K562 (cell line): ENCODE measurements around the gene COPE. TPM values are rescaled to one million over a fixed set of nuclear protein-coding genes. Genes with fewer than 3 reads are reported as not detected.

Source experiments
- ATAC-seq: fragments of 200-7000 bp; cut with Tn5 transposase; 3 replicates; pipeline ENCODE4 v1.9.1; 2020; ENCODE audit warnings: moderate library complexity
- BruUV-seq: library from RNA; stranded (reverse); fragments of 400-500 nt; replicated peaks from 2 replicates; lab custom pipeline; 2021; lab: Mats Ljungman, UMichigan
- CTCF ChIA-PET: fragments of 300-600 bp; formaldehyde crosslinking; extraction: SDS; loops from one replicate; lab custom pipeline; 2021; ENCODE audit warnings: low intra/inter-chr PET ratio; lab: Yijun Ruan, JAX
- POLR2A ChIA-PET: fragments of 300-600, 350-650 bp; sonication (Branson Sonifier 250); formaldehyde crosslinking; extraction: SDS; loops from one replicate; lab custom pipeline; 2021; ENCODE audit warnings: antibody characterized with exemption, inconsistent platforms; lab: Yijun Ruan, JAX
- DNase-seq, 4 experiments: peaks; one replicate each; pipeline versions ENCODE4 v3.0.0 to v3.0.0-alpha.2; 2011 to 2018; ENCODE audit warnings: low spot score in 3 of 4, mixed read lengths in 3 of 4; ENCODE audit errors: extremely low read depth in 1 of 4
- FAIRE-seq: peaks from 2 replicates; lab custom pipeline; 2011; peaks lifted over from hg19 to GRCh38; lab: Jason Lieb, UNC
- H2AFZ ChIP-seq: 2 replicates; pipeline ENCODE4 v1.6.0; 2011; ENCODE audit warnings: low read depth, low read length, control low read depth, inconsistent platforms
- H3K27ac ChIP-seq: fragments of 200-600 bp; 3 replicates; pipeline ENCODE4 v1.8.0; 2011; ENCODE audit warnings: low read depth, mild to moderate bottlenecking, control low read depth, inconsistent platforms, low read length, moderate library complexity, mixed read lengths; ENCODE audit errors: extremely low read depth
- H3K27me3 ChIP-seq, 2 experiments: fragments of 300-600 bp in 1 of 2; 2 replicates in 1 of 2; 3 replicates in 1 of 2; pipeline versions ENCODE4 v1.6.0 to v1.8.0; 2011; ENCODE audit warnings: inconsistent platforms in 2 of 2, low read length in 2 of 2, mild to moderate bottlenecking in 1 of 2, mixed read lengths in 1 of 2, moderate library complexity in 1 of 2; ENCODE audit not compliant: control insufficient read depth in 2 of 2, insufficient read depth in 2 of 2
- H3K36me3 ChIP-seq: fragments of 300-600 bp; 3 replicates; pipeline ENCODE4 v1.8.0; 2011; ENCODE audit warnings: mild to moderate bottlenecking, low read length, inconsistent platforms; ENCODE audit not compliant: control insufficient read depth, insufficient read depth
- H3K4me1 ChIP-seq, 2 experiments: fragments of 200-600 bp in 1 of 2; replicated peaks in 1 of 2; 2 replicates in 1 of 2; 3 replicates in 1 of 2; pipeline versions ENCODE4 v1.5.1 to v1.8.0; 2011; ENCODE audit warnings: inconsistent platforms in 2 of 2, low read length in 2 of 2, mild to moderate bottlenecking in 1 of 2, mixed read lengths in 1 of 2, moderate library complexity in 1 of 2; ENCODE audit not compliant: control insufficient read depth in 2 of 2, insufficient read depth in 2 of 2
- H3K4me2 ChIP-seq: 2 replicates; pipeline ENCODE4 v1.6.1; 2011; ENCODE audit warnings: low read length, control low read depth, inconsistent platforms, mixed read lengths; ENCODE audit not compliant: insufficient read depth
- H3K4me3 ChIP-seq: fragments of 200-600 bp; sonication (generic), shearing (Covaris generic); 2 replicates; pipeline ENCODE4 v1.5.1; 2016; ENCODE audit warnings: control low read depth, inconsistent platforms
- H3K79me2 ChIP-seq: fragments of 200-600 bp; 3 replicates; pipeline ENCODE4 v1.8.0; 2011; ENCODE audit warnings: low read length, inconsistent platforms; ENCODE audit not compliant: control insufficient read depth, insufficient read depth
- H3K9ac ChIP-seq, 2 experiments: 2 replicates each; pipeline versions ENCODE4 v1.6.0 to v1.6.1; 2011; ENCODE audit warnings: low read depth in 2 of 2, low read length in 2 of 2, control low read depth in 1 of 2, inconsistent platforms in 1 of 2, mild to moderate bottlenecking in 1 of 2, mixed read lengths in 1 of 2; ENCODE audit not compliant: insufficient read depth in 1 of 2
- H3K9me1 ChIP-seq: one replicate; pipeline ENCODE4 v1.6.0; 2011; ENCODE audit warnings: inconsistent platforms, mild to moderate bottlenecking, low read length, moderate library complexity; ENCODE audit not compliant: control insufficient read depth, insufficient read depth
- H3K9me3 ChIP-seq: replicated peaks from 2 replicates; pipeline ENCODE4 v1.5.1; 2011; ENCODE audit warnings: low read depth, low read length, inconsistent platforms; ENCODE audit not compliant: control insufficient read depth, insufficient read depth
- H4K20me1 ChIP-seq: replicated peaks from 2 replicates; pipeline ENCODE4 v1.6.1; 2011; ENCODE audit warnings: low read length, inconsistent platforms, mixed read lengths; ENCODE audit not compliant: control insufficient read depth, insufficient read depth
- HMGN3 ChIP-seq: IDR thresholded peaks from 2 replicates; pipeline ENCODE4 v1.6.1; 2011; ENCODE audit warnings: borderline replicate concordance, low read depth, mild to moderate bottlenecking, mixed read lengths, low read length; ENCODE audit not compliant: insufficient read length; ENCODE audit errors: extremely low read depth
- MEF2A ChIP-seq: IDR thresholded peaks from 2 replicates; pipeline ENCODE4 v1.6.1; 2011; ENCODE audit warnings: low read depth, mild to moderate bottlenecking, low read length, moderate library complexity; ENCODE audit not compliant: control insufficient read depth
- NR2C2 ChIP-seq, 2 experiments: fragments of 200-800 bp in 1 of 2; sonication (Bioruptor generic) in 1 of 2; sonication (generic) in 1 of 2; formaldehyde crosslinking in 1 of 2; IDR thresholded peaks; 2 replicates each; pipeline versions ENCODE4 v1.6.1 to v1.8.0; 2016 to 2022; ENCODE audit warnings: mild to moderate bottlenecking in 1 of 2, missing compliant biosample characterization in 1 of 2, missing genetic modification characterization in 1 of 2, missing genetic modification reagents in 1 of 2
- POLR2AphosphoS5 ChIP-seq: IDR thresholded peaks from 2 replicates; pipeline ENCODE4 v1.6.1; 2011; ENCODE audit warnings: mild to moderate bottlenecking, low read depth, low read length, moderate library complexity; ENCODE audit not compliant: control insufficient read depth, insufficient read depth
- POLR2G ChIP-seq: fragments of 200-400 bp; formaldehyde crosslinking; IDR thresholded peaks from 2 replicates; pipeline ENCODE4 v1.6.1; 2017; ENCODE audit warnings: low read depth, mild to moderate bottlenecking, antibody characterized with exemption, low read length, moderate library complexity
- SIN3A ChIP-seq, 2 experiments: fragments of 150-350 bp in 1 of 2; IDR thresholded peaks; 2 replicates each; pipeline ENCODE4 v1.6.1; 2011 to 2016; ENCODE audit warnings: borderline replicate concordance in 2 of 2, low read depth in 2 of 2, low read length in 2 of 2, mild to moderate bottlenecking in 2 of 2, moderate library complexity in 2 of 2; ENCODE audit not compliant: control insufficient read depth in 1 of 2
- SMARCA4 ChIP-seq: fragments of 450-650 bp; IDR thresholded peaks from 2 replicates; pipeline ENCODE4 v1.6.1; 2016
- SRSF1 ChIP-seq: fragments of 200-400 bp; formaldehyde crosslinking; IDR thresholded peaks from 2 replicates; pipeline ENCODE4 v1.6.1; 2017; ENCODE audit warnings: mild to moderate bottlenecking, low read depth, low read length, moderate library complexity
- SRSF7 ChIP-seq: fragments of 200-400 bp; formaldehyde crosslinking; optimal IDR thresholded peaks from 2 replicates; pipeline ENCODE3; 2017; ENCODE audit warnings: mild to moderate bottlenecking, low read depth, low read length
- ZNF175 ChIP-seq: fragments of 200-800 bp; sonication (Bioruptor generic); IDR thresholded peaks from 2 replicates; pipeline ENCODE4 v1.6.1; 2016; ENCODE audit warnings: low read depth, mild to moderate bottlenecking, missing genetic modification characterization, missing compliant biosample characterization
- WGBS: fragments of 100-300 bp; shearing (Covaris generic); methylation state at CpG from one replicate; pipeline ENCODE4 v1.1.6; 2016; ENCODE audit warnings: low coverage, mixed read lengths; ENCODE audit not compliant: insufficient coverage; ENCODE audit errors: missing lambda C conversion rate; 5-methylcytosine and 5-hydroxymethylcytosine counted together
- in situ Hi-C: fragments of 300-500 bp; cut with MboI; formaldehyde crosslinking; loops from 4 replicates; pipeline ENCODE4 v1.15.0; 2018; ENCODE audit warnings: inconsistent platforms, mixed read lengths
- intact Hi-C: fragments of 100-400 bp; cut with micrococcal nuclease; formaldehyde crosslinking; loops from 2 replicates; pipeline ENCODE4 v1.14.2; 2022
- polyA plus RNA-seq, 8 experiments: library from polyadenylated mRNA; depleted of rRNA in 4 of 8; stranded (reverse) in 5 of 8; unstranded in 3 of 8; fragments of >200 nt; fragmentation: Nextera tagmentation in 2 of 8; fragmentation: Illumina TruSeq in 1 of 8; extraction: Ambion mirVana in 2 of 8; extraction: Trizol in 1 of 8; gene quantifications; 2 replicates each; pipeline versions ENCODE4 v1.2.1 to v1.2.3, GENCODE V29; 2011 to 2014; ENCODE audit warnings: inconsistent platforms in 1 of 8, missing spikeins in 1 of 8
- total RNA-seq, 7 experiments: library from RNA; depleted of rRNA in 6 of 7; stranded (reverse); fragments of >200 nt in 6 of 7; fragmentation: Illumina TruSeq in 2 of 7; extraction: Trizol in 2 of 7; gene quantifications; 2 replicates each; pipeline versions ENCODE4 v1.2.1 to v1.2.3, GENCODE V29; 2011 to 2021; ENCODE audit warnings: low replicate concordance in 1 of 7
- TF ChIP-seq, protein P1 (sequence below): fragments of 450-650 bp; IDR thresholded peaks from 2 replicates; pipeline ENCODE4 v1.6.1; 2016; ENCODE audit warnings: low read depth

Gene COPE
- total and polyA plus RNA-seq, 9 of the 15 experiments (the other 6 are each of a cell fraction or from before 2014, with no cell fraction given): 5.8 to 273 (median 147) TPM

DNA sequence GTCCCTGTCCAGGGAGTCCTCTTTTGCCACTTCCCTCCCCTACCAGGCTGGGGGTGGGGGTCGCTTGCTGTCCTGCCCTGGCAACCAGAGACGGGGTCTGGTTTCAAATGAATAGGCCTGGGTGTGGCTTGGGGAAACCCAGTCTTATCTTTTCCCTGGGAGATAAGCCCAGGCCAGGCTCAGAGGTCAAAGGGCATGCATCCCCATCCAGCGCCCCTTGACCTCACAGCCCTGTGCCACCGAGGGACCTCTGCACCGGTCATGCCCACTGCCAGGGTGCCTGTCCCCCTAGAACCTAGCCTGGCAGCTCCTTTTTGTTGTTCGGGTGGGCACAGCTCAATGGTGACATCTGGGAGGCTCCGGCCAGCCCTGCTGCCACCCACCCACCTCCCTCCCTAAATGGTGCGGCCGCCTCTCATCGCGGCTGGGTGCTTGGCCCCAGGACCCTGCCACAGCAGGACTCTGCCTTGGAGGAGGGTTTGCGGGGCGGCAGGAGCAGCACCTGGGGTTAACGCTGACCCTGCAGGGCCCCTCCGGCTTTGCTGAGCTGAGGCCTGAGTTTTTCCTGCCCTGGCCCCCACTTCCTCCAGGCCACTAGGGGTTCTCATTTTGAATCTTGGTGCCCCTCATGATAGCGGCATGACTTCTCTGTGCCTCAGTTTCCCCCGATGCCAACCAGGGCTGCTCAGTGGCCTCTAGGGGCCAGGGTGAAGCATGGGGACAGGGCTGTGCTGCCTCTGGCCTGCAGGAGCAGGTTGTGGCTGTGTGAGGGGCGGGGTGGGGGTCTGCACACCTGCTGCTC, 20.4 kb downstream of the COPE start:
- Histone ChIP-seq H3K9me1 (peaks cover 3% of the 10 kb centered on the region), H3K27ac (no peak overlapping the region), H2AFZ (no peak overlapping the region), H3K4me2 (no peak overlapping the region; the same call in 1 of the 2 replicates), H3K79me2 (no peaks in the 10 kb centered on the region), H3K4me3 (no peak overlapping the region), H3K36me3 (peaks cover 34% of the 10 kb centered on the region; the same call in 2 of the 3 replicates), H4K20me1 (peaks cover 17% of the 10 kb centered on the region), H3K27me3 (peaks cover 0 to 5% of the 10 kb centered on the region in 2 experiments; a peak in 1 of 5 replicates), H3K4me1 (peaks cover 12 to 63% of the 10 kb centered on the region in 2 experiments), H3K9ac (peak overlapping the region in 1 of 2 experiments; percentile 86; a peak in 2 of 4 replicates), H3K9me3 (no peaks in the 10 kb centered on the region)
- intact Hi-C loops (loop anchor here (5.0 kb wide), 1 partner anchor 238 kb away; the partner anchor contains the start of gene TMEM161A), in situ Hi-C loops (no loop called here)
- BruUV-seq: no TSS peak
- no peak for FAIRE-seq
- POLR2A ChIA-PET: interaction anchor here (0.5 to 1.9 kb wide), 5 partner anchors 9 to 20 kb away, joined by 3 to 9 read pairs (median 5); partner anchors contain the start of genes COPE and DDX49
- no peak for ATAC-seq
- WGBS: 62% methylated on average over 18 of the region's 18 CpGs
- CTCF ChIA-PET: no interaction called here
- no peak for DNase-seq
- no peak for TF ChIP-seq MEF2A
- no peak for TF ChIP-seq ZNF175 (CRISPR knock-in tag)
- peak; percentile 19 for TF ChIP-seq HMGN3
- 0 out of 2 replicates have a peak, but pooled peaks have one; percentile 17 for TF ChIP-seq SMARCA4
- peak; percentile 32; the same call in 1 of the 2 replicates for TF ChIP-seq POLR2G
- no peak for TF ChIP-seq SRSF1
- TF ChIP-seq SIN3A (IDR thresholded peaks at IDR 0.05; ENCODE audit: borderline replicate concordance in 2 of 2, control insufficient read depth in 1 of 2, low read depth in 2 of 2, low read length in 2 of 2): no peak
- TF ChIP-seq SRSF7: no peak
- TF ChIP-seq POLR2AphosphoS5: peak; percentile 41; the same call in 1 of the 2 replicates
- TF ChIP-seq, protein P1, sequence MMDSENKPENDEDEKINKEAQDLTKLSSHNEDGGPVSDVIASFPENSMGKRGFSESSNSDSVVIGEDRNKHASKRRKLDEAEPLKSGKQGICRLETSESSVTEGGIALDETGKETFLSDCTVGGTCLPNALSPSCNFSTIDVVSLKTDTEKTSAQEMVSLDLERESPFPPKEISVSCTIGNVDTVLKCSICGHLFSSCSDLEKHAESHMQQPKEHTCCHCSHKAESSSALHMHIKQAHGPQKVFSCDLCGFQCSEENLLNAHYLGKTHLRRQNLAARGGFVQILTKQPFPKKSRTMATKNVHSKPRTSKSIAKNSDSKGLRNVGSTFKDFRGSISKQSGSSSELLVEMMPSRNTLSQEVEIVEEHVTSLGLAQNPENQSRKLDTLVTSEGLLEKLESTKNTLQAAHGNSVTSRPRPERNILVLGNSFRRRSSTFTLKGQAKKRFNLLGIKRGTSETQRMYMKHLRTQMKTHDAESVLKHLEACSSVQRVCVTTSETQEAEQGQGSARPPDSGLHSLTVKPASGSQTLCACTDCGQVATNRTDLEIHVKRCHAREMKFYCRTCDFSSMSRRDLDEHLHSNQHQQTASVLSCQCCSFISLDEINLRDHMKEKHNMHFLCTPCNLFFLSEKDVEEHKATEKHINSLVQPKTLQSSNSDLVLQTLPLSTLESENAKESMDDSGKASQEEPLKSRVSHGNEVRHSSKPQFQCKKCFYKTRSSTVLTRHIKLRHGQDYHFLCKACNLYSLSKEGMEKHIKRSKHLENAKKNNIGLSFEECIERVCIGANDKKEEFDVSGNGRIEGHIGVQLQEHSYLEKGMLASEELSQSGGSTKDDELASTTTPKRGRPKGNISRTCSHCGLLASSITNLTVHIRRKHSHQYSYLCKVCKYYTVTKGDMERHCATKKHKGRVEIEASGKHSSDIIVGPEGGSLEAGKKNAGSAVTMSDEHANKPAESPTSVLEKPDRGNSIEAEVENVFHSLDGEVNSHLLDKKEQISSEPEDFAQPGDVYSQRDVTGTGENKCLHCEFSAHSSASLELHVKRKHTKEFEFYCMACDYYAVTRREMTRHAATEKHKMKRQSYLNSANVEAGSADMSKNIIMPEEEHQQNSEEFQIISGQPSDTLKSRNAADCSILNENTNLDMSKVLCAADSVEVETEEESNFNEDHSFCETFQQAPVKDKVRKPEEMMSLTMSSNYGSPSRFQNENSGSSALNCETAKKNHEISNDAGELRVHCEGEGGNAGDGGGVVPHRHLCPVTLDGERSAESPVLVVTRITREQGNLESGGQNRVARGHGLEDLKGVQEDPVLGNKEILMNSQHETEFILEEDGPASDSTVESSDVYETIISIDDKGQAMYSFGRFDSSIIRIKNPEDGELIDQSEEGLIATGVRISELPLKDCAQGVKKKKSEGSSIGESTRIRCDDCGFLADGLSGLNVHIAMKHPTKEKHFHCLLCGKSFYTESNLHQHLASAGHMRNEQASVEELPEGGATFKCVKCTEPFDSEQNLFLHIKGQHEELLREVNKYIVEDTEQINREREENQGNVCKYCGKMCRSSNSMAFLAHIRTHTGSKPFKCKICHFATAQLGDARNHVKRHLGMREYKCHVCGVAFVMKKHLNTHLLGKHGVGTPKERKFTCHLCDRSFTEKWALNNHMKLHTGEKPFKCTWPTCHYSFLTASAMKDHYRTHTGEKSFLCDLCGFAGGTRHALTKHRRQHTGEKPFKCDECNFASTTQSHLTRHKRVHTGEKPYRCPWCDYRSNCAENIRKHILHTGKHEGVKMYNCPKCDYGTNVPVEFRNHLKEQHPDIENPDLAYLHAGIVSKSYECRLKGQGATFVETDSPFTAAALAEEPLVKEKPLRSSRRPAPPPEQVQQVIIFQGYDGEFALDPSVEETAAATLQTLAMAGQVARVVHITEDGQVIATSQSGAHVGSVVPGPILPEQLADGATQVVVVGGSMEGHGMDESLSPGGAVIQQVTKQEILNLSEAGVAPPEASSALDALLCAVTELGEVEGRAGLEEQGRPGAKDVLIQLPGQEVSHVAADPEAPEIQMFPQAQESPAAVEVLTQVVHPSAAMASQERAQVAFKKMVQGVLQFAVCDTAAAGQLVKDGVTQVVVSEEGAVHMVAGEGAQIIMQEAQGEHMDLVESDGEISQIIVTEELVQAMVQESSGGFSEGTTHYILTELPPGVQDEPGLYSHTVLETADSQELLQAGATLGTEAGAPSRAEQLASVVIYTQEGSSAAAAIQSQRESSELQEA: no peak
- TF ChIP-seq NR2C2 (CRISPR knock-in tag; IDR thresholded peaks at IDR 0.05): peak; percentile 73
- peak; percentile 96 for TF ChIP-seq NR2C2 (tag; IDR thresholded peaks at IDR 0.05)
